Liver (tissue), 9 donors: ENCODE measurements around the gene TWIST2. TPM values are rescaled to one million over a fixed set of nuclear protein-coding genes. Genes with fewer than 3 reads are reported as not detected.

ENCODE experiments used
- DNase-seq: peaks from one replicate; pipeline ENCODE4 v3.0.0-alpha.2; 2017; ENCODE audit warnings: low spot score
- H3K27ac ChIP-seq, 2 donors: one replicate each; pipeline ENCODE4 v1.7.0; 2013; ENCODE audit warnings: inconsistent platforms in 2 of 2, low read length in 2 of 2, control low read depth in 1 of 2, low read depth in 1 of 2, mild to moderate bottlenecking in 1 of 2
- H3K27me3 ChIP-seq, 4 donors: one replicate each; pipeline versions ENCODE4 v1.6.1 to v1.7.0; 2013; ENCODE audit warnings: low read length in 3 of 4, inconsistent platforms in 1 of 4, mild to moderate bottlenecking in 1 of 4, moderate library complexity in 1 of 4; ENCODE audit not compliant: control insufficient read depth in 4 of 4, insufficient read depth in 4 of 4
- H3K36me3 ChIP-seq, 4 donors: one replicate each; pipeline versions ENCODE4 v1.6.1 to v1.7.0; 2013; ENCODE audit warnings: low read length in 3 of 4, mild to moderate bottlenecking in 3 of 4, low read depth in 1 of 4, moderate library complexity in 1 of 4; ENCODE audit not compliant: control insufficient read depth in 4 of 4, insufficient read depth in 3 of 4
- H3K4me1 ChIP-seq, 4 donors: one replicate each; pipeline versions ENCODE4 v1.6.1 to v1.7.0; 2013; ENCODE audit warnings: low read length in 3 of 4, mild to moderate bottlenecking in 3 of 4, moderate library complexity in 1 of 4; ENCODE audit not compliant: control insufficient read depth in 4 of 4, insufficient read depth in 4 of 4
- H3K4me3 ChIP-seq, 3 donors: one replicate each; pipeline versions ENCODE4 v1.6.1 to v1.7.0; 2013; ENCODE audit warnings: low read length in 3 of 3, control low read depth in 1 of 3, low read depth in 1 of 3, mild to moderate bottlenecking in 1 of 3
- H3K9ac ChIP-seq, 2 donors: one replicate each; pipeline ENCODE4 v1.7.0; 2013; ENCODE audit warnings: low read length in 2 of 2, mild to moderate bottlenecking in 2 of 2, moderate library complexity in 2 of 2, control low read depth in 1 of 2, low read depth in 1 of 2
- H3K9me3 ChIP-seq, 4 donors: one replicate each; pipeline versions ENCODE4 v1.6.1 to v1.7.0; 2013; ENCODE audit warnings: low read length in 3 of 4; ENCODE audit not compliant: control insufficient read depth in 4 of 4
- EGR1 ChIP-seq, 2 donors: IDR thresholded peaks; 2 replicates each; pipeline ENCODE4 v1.6.1; 2016 to 2018; ENCODE audit warnings: antibody characterized with exemption in 2 of 2, low read depth in 2 of 2
- FOXA1 ChIP-seq: IDR thresholded peaks from 2 replicates; pipeline ENCODE4 v1.6.1; 2016; ENCODE audit warnings: antibody characterized with exemption
- FOXA2 ChIP-seq: IDR thresholded peaks from 2 replicates; pipeline ENCODE4 v1.6.1; 2016; ENCODE audit warnings: antibody characterized with exemption
- GABPA ChIP-seq, 2 donors: IDR thresholded peaks in 1 of 2; conservative IDR thresholded peaks in 1 of 2; 2 replicates each; pipeline ENCODE4 v1.6.1; 2016; ENCODE audit warnings: antibody characterized with exemption in 2 of 2, mild to moderate bottlenecking in 1 of 2, moderate library complexity in 1 of 2
- HNF4A ChIP-seq, 2 donors: conservative IDR thresholded peaks; 2 replicates each; pipeline ENCODE4 v1.6.1; 2016; ENCODE audit warnings: antibody characterized with exemption in 2 of 2, mild to moderate bottlenecking in 2 of 2
- HNF4G ChIP-seq: IDR thresholded peaks from 2 replicates; pipeline ENCODE4 v1.6.1; 2016; ENCODE audit warnings: antibody characterized with exemption
- JUND ChIP-seq, 2 donors: IDR thresholded peaks; 2 replicates each; pipeline ENCODE4 v1.6.1; 2016; ENCODE audit warnings: antibody characterized with exemption in 2 of 2
- NR2F2 ChIP-seq: IDR thresholded peaks from 2 replicates; pipeline ENCODE4 v1.6.1; 2016; ENCODE audit warnings: antibody characterized with exemption
- RAD21 ChIP-seq, 2 donors: IDR thresholded peaks; 2 replicates each; pipeline ENCODE4 v1.6.1; 2016; ENCODE audit warnings: antibody characterized with exemption in 2 of 2, mild to moderate bottlenecking in 2 of 2
- RXRA ChIP-seq, 2 donors: IDR thresholded peaks; 2 replicates each; pipeline ENCODE4 v1.6.1; 2017 to 2018; ENCODE audit warnings: antibody characterized with exemption in 2 of 2, mild to moderate bottlenecking in 1 of 2
- SP1 ChIP-seq: IDR thresholded peaks from 2 replicates; pipeline ENCODE4 v1.6.1; 2018; ENCODE audit warnings: antibody characterized with exemption, mild to moderate bottlenecking
- TAF1 ChIP-seq: conservative IDR thresholded peaks from 2 replicates; pipeline ENCODE4 v1.6.1; 2016; ENCODE audit warnings: antibody characterized with exemption, mild to moderate bottlenecking
- WGBS: extraction: QIAGEN DNeasy Blood & Tissue Kit; methylation state at CpG from one replicate; pipeline ENCODE4 v1.1.7; 2013; 5-methylcytosine and 5-hydroxymethylcytosine counted together
- polyA plus RNA-seq, 2 donors: library from polyadenylated mRNA; stranded (reverse) in 1 of 2; unstranded in 1 of 2; fragments of 200-250 nt in 1 of 2; fragments of >200 nt in 1 of 2; fragmentation: Nextera tagmentation in 1 of 2; extraction: Ambion mirVana in 1 of 2; gene quantifications; one replicate each; pipeline versions ENCODE4 v1.2.1 to v1.2.3, GENCODE V29; 2013 to 2015
- total RNA-seq, 2 donors: library from RNA; depleted of rRNA; stranded (reverse); fragments of >200 nt; gene quantifications; one replicate each; pipeline ENCODE4 v1.2.3, GENCODE V29; 2014
- TF ChIP-seq, protein P1 (sequence below): IDR thresholded peaks from 2 replicates; pipeline ENCODE4 v1.6.1; 2016; ENCODE audit warnings: antibody characterized with exemption
- TF ChIP-seq, protein P2 (sequence below): IDR thresholded peaks from 2 replicates; pipeline ENCODE4 v1.6.1; 2016; ENCODE audit warnings: antibody characterized with exemption
- donor health status: healthy.
- donor health status: healthy.
- donor health status: healthy.
- donor health status: healthy.
- donor health status: healthy.

TWIST2 gene
- total and polyA plus RNA-seq, 4 donors: 0.17 to 0.20 (median 0.19) TPM; not detected in 1

DNA sequence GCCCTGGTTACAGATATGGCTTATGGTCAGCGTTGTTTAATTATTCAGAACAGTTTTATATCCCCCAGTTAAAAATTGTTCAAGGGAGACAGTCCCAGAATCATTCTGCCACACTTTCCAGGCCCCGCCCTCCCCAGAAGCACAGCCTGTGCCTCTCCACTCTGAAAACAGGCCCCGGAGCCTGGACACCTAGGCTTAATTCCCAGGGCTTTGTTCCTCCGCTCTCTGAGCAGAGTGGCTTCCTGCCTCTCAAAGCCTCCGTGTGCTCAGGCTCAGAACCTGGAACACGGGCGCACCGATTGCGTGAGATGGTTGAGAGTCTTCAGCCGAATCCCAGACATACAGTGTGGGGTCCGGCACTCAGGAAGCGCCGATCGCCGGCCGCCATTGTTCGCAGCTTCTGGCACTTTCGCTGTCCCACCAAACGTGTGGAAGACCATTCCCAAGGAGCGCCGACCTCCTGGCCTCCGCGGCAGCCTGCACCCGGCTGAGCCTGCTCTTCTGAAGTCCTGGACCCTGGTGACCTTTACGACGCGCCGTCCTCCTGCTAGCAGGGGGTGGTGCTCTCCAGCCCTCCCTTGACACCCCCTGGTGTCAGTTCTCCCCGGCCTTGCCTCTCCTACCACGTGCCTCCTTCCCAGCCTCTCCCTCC, 45.6 kb downstream of the TWIST2 start:
- no peak overlapping the region for H3K9ac ChIP-seq
- TF ChIP-seq NR2F2 (no peak), HNF4G (no peak), RXRA (IDR thresholded peaks at IDR 0.05) (no peak), FOXA2 (no peak), TAF1 (no peak), GABPA (IDR thresholded peaks at IDR 0.05 in 1 of 2, conservative IDR thresholded peaks at IDR 0.05 in 1 of 2) (no peak), EGR1 (IDR thresholded peaks at IDR 0.05; ENCODE audit: low read depth in 2 of 2) (no peak)
- TF ChIP-seq, protein P1, sequence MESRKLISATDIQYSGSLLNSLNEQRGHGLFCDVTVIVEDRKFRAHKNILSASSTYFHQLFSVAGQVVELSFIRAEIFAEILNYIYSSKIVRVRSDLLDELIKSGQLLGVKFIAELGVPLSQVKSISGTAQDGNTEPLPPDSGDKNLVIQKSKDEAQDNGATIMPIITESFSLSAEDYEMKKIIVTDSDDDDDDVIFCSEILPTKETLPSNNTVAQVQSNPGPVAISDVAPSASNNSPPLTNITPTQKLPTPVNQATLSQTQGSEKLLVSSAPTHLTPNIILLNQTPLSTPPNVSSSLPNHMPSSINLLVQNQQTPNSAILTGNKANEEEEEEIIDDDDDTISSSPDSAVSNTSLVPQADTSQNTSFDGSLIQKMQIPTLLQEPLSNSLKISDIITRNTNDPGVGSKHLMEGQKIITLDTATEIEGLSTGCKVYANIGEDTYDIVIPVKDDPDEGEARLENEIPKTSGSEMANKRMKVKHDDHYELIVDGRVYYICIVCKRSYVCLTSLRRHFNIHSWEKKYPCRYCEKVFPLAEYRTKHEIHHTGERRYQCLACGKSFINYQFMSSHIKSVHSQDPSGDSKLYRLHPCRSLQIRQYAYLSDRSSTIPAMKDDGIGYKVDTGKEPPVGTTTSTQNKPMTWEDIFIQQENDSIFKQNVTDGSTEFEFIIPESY: no peak
- H3K4me3 ChIP-seq: no peak overlapping the region
- 88% methylated on average over 30 of the region's 30 CpGs for WGBS
- no peaks in the 10 kb centered on the region for H3K36me3 ChIP-seq
- no peak for DNase-seq
- H3K27ac ChIP-seq: no peak overlapping the region
- H3K27me3 ChIP-seq: peaks cover 0 to 3% (median 0%) of the 10 kb centered on the region in 4 donors
- no peaks in the 10 kb centered on the region for H3K4me1 ChIP-seq
- no peaks in the 10 kb centered on the region for H3K9me3 ChIP-seq

DNA sequence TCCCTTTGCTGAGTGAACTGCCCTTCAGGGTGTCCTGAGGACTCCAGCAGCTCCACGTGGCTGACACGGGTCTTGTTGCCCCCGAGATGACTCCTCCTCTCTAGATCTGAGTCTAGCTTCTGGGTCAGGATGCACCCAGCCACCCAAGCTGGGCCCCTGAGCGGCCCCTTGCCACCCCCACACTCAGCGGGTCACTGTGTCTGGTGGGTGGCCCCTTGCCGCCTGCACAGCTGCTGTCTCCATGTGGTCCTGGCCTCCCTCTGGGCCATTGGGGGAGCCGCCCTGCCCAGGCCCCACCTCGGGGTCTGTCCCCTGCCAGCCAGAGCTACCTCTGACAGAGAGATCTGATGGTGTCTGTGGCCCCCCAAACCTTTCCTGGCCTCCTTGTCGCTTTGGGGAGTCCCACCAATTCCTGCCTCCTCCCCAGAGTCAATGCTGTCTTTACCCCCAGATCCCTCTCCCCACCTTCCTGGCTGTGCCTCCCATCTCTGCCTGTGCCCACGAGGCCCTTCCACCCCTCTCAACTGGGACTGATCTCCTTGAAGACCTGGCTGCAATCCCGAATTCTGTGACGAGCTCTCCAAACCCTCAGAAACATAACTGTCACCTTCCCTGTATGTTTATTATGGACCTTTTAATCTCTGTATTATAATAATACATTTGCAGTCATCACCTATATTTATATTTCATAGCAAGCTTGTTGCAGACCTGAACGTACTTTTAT, 46.5 kb downstream of the TWIST2 start:
- no peak overlapping the region for H3K4me3 ChIP-seq
- WGBS: 78% methylated on average over 13 of the region's 13 CpGs
- no peaks in the 10 kb centered on the region for H3K36me3 ChIP-seq
- no peak overlapping the region for H3K27ac ChIP-seq
- no peaks in the 10 kb centered on the region for H3K9me3 ChIP-seq
- TF ChIP-seq EGR1 (IDR thresholded peaks at IDR 0.05; ENCODE audit: low read depth in 2 of 2): no peak
- TF ChIP-seq, protein P1: no peak
- no peak for TF ChIP-seq JUND (IDR thresholded peaks at IDR 0.05)
- TF ChIP-seq SP1: no peak
- TF ChIP-seq, protein P2, sequence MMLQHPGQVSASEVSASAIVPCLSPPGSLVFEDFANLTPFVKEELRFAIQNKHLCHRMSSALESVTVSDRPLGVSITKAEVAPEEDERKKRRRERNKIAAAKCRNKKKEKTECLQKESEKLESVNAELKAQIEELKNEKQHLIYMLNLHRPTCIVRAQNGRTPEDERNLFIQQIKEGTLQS: no peak
- TF ChIP-seq HNF4A (conservative IDR thresholded peaks at IDR 0.05): no peak
- no peak for TF ChIP-seq FOXA1
- TF ChIP-seq NR2F2: no peak
- no peak for TF ChIP-seq HNF4G
- TF ChIP-seq TAF1: no peak
- TF ChIP-seq RAD21 (IDR thresholded peaks at IDR 0.05): no peak
- no peaks in the 10 kb centered on the region for H3K4me1 ChIP-seq
- H3K9ac ChIP-seq: no peak overlapping the region
- no peak for DNase-seq
- peaks cover 0 to 3% (median 0%) of the 10 kb centered on the region in 4 donors for H3K27me3 ChIP-seq
